GM12878 (cell line): ENCODE results near the gene SRBD1. TPM values are rescaled to one million over a fixed set of nuclear protein-coding genes. Genes with fewer than 3 reads are reported as not detected.

Experiments used
- ATF7 ChIP-seq: fragments of 450-650 bp; IDR thresholded peaks from 2 replicates; pipeline ENCODE4 v1.6.1; 2016; ENCODE audit warnings: low read depth, mild to moderate bottlenecking
- BHLHE40 ChIP-seq, 2 experiments: fragments of 450-650 bp in 1 of 2; IDR thresholded peaks; 2 replicates each; pipeline ENCODE4 v1.6.1; 2011 to 2017; ENCODE audit warnings: low read depth in 2 of 2, borderline replicate concordance in 1 of 2, improper control_type of control experiment in 1 of 2, low read length in 1 of 2, mild to moderate bottlenecking in 1 of 2
- KDM1A ChIP-seq: fragments of 200-600 bp; sonication (generic); IDR thresholded peaks from 2 replicates; pipeline ENCODE4 v1.6.1; 2016; ENCODE audit warnings: borderline replicate concordance
- NFYB ChIP-seq: IDR thresholded peaks from 2 replicates; pipeline ENCODE4 v1.6.1; 2011; ENCODE audit warnings: low read depth, mild to moderate bottlenecking, low read length, improper control_type of control experiment, moderate library complexity; ENCODE audit not compliant: insufficient read depth
- NR2C2 ChIP-seq: IDR thresholded peaks from 2 replicates; pipeline ENCODE4 v1.6.1; 2011; ENCODE audit warnings: borderline replicate concordance, low read depth; ENCODE audit not compliant: control insufficient read depth, insufficient read length
- SPI1 ChIP-seq: IDR thresholded peaks from 2 replicates; pipeline ENCODE4 v1.6.1; 2011; ENCODE audit warnings: low read depth, mild to moderate bottlenecking, low read length, moderate library complexity, borderline replicate concordance; ENCODE audit not compliant: insufficient read depth
- SRF ChIP-seq, 2 experiments: IDR thresholded peaks; 2 replicates each; pipeline ENCODE4 v1.6.1; 2011; ENCODE audit warnings: low read depth in 2 of 2, low read length in 2 of 2, mild to moderate bottlenecking in 1 of 2, moderate library complexity in 1 of 2
- STAT3 ChIP-seq: IDR thresholded peaks from 2 replicates; pipeline ENCODE4 v1.6.1; 2011; ENCODE audit warnings: low read depth, low read length, improper control_type of control experiment
- polyA plus RNA-seq, 11 experiments: library from polyadenylated mRNA; depleted of rRNA in 4 of 11; unstranded in 6 of 11; stranded (reverse) in 5 of 11; fragments of >200 nt; fragmentation: Nextera tagmentation in 4 of 11; fragmentation: Illumina TruSeq in 1 of 11; extraction: Ambion mirVana in 4 of 11; extraction: Trizol in 1 of 11; gene quantifications; 1 replicate in 1 of 11; 2 replicates in 10 of 11; pipeline versions ENCODE4 v1.2.1 to v1.2.3, GENCODE V29; 2011 to 2016; ENCODE audit warnings: inconsistent platforms in 2 of 11, missing spikeins in 2 of 11, low read depth in 1 of 11
- total RNA-seq, 4 experiments: library from RNA; depleted of rRNA in 3 of 4; stranded (reverse); fragments of >200 nt in 3 of 4; fragmentation: Illumina TruSeq in 1 of 4; extraction: Trizol in 1 of 4; gene quantifications; 2 replicates each; pipeline versions ENCODE4 v1.2.1 to v1.2.3, GENCODE V29; 2013 to 2021
- TF ChIP-seq, protein P1 (sequence below): fragments of 450-650 bp; IDR thresholded peaks from 2 replicates; pipeline ENCODE4 v1.6.1; 2016; ENCODE audit warnings: mild to moderate bottlenecking, moderate library complexity, borderline replicate concordance

Gene SRBD1
- total and polyA plus RNA-seq, 10 of the 15 experiments (the other 5 are each of a cell fraction or from before 2014, with no cell fraction given) = 9.7 to 33.1 (median 20.1) TPM

DNA sequence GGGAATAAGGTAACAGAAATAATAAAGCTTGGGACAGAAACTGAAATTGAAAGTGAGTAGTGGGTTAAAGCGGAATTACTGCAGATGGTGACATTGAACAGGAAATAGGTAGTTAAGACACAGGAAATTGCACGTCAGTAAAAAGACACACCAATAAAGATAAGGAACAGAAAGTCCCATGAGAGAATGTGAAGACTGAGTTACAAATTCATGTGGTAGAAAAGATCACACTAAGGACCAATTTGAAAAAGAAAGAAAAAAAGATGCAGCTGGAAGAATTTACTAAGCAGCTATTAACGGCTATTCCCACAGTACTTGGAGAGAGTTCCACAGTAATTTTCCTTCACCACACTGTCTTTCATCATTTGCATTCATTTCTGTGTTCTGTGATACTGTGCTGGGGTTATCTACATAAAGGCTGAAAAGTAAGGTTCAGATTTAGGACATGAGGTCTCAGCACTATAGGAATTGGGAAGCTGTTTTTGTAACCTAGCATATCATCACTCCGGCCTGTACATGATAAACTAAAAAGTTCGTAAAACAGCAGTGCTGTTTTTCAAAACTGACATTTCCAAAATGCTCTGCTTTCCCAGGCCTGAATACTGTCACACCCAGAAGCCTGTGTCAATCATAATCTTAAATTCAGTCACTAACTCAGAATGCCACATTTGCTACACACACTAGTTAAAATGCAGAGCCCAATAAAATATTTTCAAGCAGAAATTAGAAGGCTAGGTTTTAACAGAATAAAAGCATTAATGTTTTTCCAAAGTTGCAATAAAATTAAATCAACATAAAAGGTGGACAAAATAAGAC lies 42.9 kb downstream of the SRBD1 start (continued):
- TF ChIP-seq, protein P1, sequence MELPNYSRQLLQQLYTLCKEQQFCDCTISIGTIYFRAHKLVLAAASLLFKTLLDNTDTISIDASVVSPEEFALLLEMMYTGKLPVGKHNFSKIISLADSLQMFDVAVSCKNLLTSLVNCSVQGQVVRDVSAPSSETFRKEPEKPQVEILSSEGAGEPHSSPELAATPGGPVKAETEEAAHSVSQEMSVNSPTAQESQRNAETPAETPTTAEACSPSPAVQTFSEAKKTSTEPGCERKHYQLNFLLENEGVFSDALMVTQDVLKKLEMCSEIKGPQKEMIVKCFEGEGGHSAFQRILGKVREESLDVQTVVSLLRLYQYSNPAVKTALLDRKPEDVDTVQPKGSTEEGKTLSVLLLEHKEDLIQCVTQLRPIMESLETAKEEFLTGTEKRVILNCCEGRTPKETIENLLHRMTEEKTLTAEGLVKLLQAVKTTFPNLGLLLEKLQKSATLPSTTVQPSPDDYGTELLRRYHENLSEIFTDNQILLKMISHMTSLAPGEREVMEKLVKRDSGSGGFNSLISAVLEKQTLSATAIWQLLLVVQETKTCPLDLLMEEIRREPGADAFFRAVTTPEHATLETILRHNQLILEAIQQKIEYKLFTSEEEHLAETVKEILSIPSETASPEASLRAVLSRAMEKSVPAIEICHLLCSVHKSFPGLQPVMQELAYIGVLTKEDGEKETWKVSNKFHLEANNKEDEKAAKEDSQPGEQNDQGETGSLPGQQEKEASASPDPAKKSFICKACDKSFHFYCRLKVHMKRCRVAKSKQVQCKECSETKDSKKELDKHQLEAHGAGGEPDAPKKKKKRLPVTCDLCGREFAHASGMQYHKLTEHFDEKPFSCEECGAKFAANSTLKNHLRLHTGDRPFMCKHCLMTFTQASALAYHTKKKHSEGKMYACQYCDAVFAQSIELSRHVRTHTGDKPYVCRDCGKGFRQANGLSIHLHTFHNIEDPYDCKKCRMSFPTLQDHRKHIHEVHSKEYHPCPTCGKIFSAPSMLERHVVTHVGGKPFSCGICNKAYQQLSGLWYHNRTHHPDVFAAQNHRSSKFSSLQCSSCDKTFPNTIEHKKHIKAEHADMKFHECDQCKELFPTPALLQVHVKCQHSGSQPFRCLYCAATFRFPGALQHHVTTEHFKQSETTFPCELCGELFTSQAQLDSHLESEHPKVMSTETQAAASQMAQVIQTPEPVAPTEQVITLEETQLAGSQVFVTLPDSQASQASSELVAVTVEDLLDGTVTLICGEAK = peak; percentile 86
- no peak for TF ChIP-seq NR2C2
- peak; percentile 69 for TF ChIP-seq NFYB
- no peak for TF ChIP-seq KDM1A
- TF ChIP-seq SPI1 = peak; percentile 38
- TF ChIP-seq SRF (IDR thresholded peaks at IDR 0.05; ENCODE audit: low read depth in 2 of 2, low read length in 2 of 2) = no peak
- TF ChIP-seq ATF7 = peak; percentile 90
- no peak for TF ChIP-seq STAT3
- no peak for TF ChIP-seq BHLHE40 (IDR thresholded peaks at IDR 0.05; ENCODE audit: borderline replicate concordance in 1 of 2, low read depth in 2 of 2, low read length in 1 of 2)
